WTC11 (cell line): ENCODE data around the gene DMXL1. TPM values are rescaled to one million over a fixed set of nuclear protein-coding genes. Genes with fewer than 3 reads are reported as not detected.
A peak's percentile ranks its signal among the peaks of the same experiment; 100 is the strongest.

Experiments used
- ATAC-seq: fragments of 200-7000 bp; cut with Tn5 transposase; 2 replicates; pipeline ENCODE4 v1.10.0; 2021; ENCODE audit warnings: mild to moderate bottlenecking, moderate library complexity
- CTCF ChIA-PET: fragments of 300-600 bp; sonication (Branson Sonifier 250); formaldehyde crosslinking; loops from one replicate; lab custom pipeline; 2021; ENCODE audit warnings: antibody characterized with exemption; lab: Charles Lee
- POLR2A ChIA-PET: fragments of 350-600 bp; sonication (Branson Sonifier 250); formaldehyde crosslinking; loops from one replicate; lab custom pipeline; 2021; ENCODE audit warnings: antibody characterized with exemption; lab: Charles Lee
- DNase-seq: peaks from one replicate; pipeline ENCODE4 v3.0.0; 2021; ENCODE audit warnings: low spot score
- H3K27ac Mint-ChIP-seq: 2 replicates; pipeline ENCODE4 v1.8.0; 2021; ENCODE audit warnings: mixed read lengths
- H3K27me3 Mint-ChIP-seq: 2 replicates; pipeline ENCODE4 v1.8.0; 2021; ENCODE audit warnings: low read depth, mild to moderate bottlenecking, moderate library complexity, mixed read lengths
- H3K36me3 Mint-ChIP-seq: 2 replicates; pipeline ENCODE4 v1.8.0; 2021; ENCODE audit warnings: mixed read lengths
- H3K4me1 Mint-ChIP-seq: 2 replicates; pipeline ENCODE4 v1.8.0; 2022; ENCODE audit warnings: mixed read lengths
- H3K4me3 Mint-ChIP-seq: 2 replicates; pipeline ENCODE4 v1.8.0; 2021; ENCODE audit warnings: mild to moderate bottlenecking, moderate library complexity, mixed read lengths
- H3K9me3 Mint-ChIP-seq: 2 replicates; pipeline ENCODE4 v1.8.0; 2021; ENCODE audit warnings: mixed read lengths
- FOXP1 ChIP-seq: sonication (generic); formaldehyde crosslinking; IDR thresholded peaks from 2 replicates; pipeline ENCODE4 v1.8.0; 2022; ENCODE audit warnings: missing genetic modification reagents, mild to moderate bottlenecking, moderate library complexity, borderline replicate concordance
- GABPB1 ChIP-seq: sonication (generic); formaldehyde crosslinking; IDR thresholded peaks from 2 replicates; pipeline ENCODE4 v1.8.1; 2023; ENCODE audit warnings: mild to moderate bottlenecking, missing genetic modification reagents
- GTF2I ChIP-seq: fragments of 250-450 bp; sonication (Bioruptor Pico); conservative IDR thresholded peaks from 2 replicates; pipeline ENCODE4 v1.4.0; 2021; ENCODE audit warnings: mild to moderate bottlenecking
- MYBL2 ChIP-seq: sonication (generic); formaldehyde crosslinking; IDR thresholded peaks from 2 replicates; pipeline ENCODE4 v1.8.1; 2023; ENCODE audit warnings: mild to moderate bottlenecking, moderate library complexity, missing genetic modification reagents
- NFATC4 ChIP-seq: fragments of 250-450 bp; sonication (Bioruptor Pico); IDR thresholded peaks from 2 replicates; pipeline ENCODE4 v1.9.0; 2021; ENCODE audit warnings: mild to moderate bottlenecking
- NFE2L1 ChIP-seq: sonication (generic); formaldehyde crosslinking; IDR thresholded peaks from 2 replicates; pipeline ENCODE4 v1.8.1; 2023; ENCODE audit warnings: missing genetic modification reagents
- PRRX2 ChIP-seq: fragments of 250-450 bp; sonication (Bioruptor Pico); IDR thresholded peaks from 2 replicates; pipeline ENCODE4 v1.8.0; 2021; ENCODE audit warnings: mild to moderate bottlenecking
- ZNF219 ChIP-seq: sonication (generic); formaldehyde crosslinking; IDR thresholded peaks from 2 replicates; pipeline ENCODE4 v1.8.0; 2023; ENCODE audit warnings: missing genetic modification reagents, mild to moderate bottlenecking, borderline replicate concordance
- ZNF396 ChIP-seq: fragments of 250-450 bp; sonication (Bioruptor Pico); IDR thresholded peaks from 2 replicates; pipeline ENCODE4 v1.8.0; 2021; ENCODE audit warnings: mild to moderate bottlenecking, moderate library complexity, borderline replicate concordance
- total RNA-seq: library from RNA; stranded (reverse); gene quantifications from 3 replicates; pipeline ENCODE4 v1.2.3, GENCODE V29; 2021
- TF ChIP-seq, protein P1 (sequence below): sonication (generic); formaldehyde crosslinking; IDR thresholded peaks from 2 replicates; pipeline ENCODE4 v1.8.1; 2022; ENCODE audit warnings: mild to moderate bottlenecking, moderate library complexity, missing genetic modification reagents
- TF ChIP-seq, protein P2 (sequence below): sonication (generic); formaldehyde crosslinking; IDR thresholded peaks from 2 replicates; pipeline ENCODE4 v1.8.1; 2022; ENCODE audit warnings: low read depth, mild to moderate bottlenecking, moderate library complexity, missing genetic modification reagents, borderline replicate concordance
- TF ChIP-seq, protein P3 (sequence below): fragments of 250-450 bp; sonication (Bioruptor Pico); IDR thresholded peaks from 2 replicates; pipeline ENCODE4 v2.1.2; 2022; ENCODE audit warnings: mild to moderate bottlenecking, moderate library complexity
- TF ChIP-seq, protein P4 (sequence below): sonication (generic); formaldehyde crosslinking; IDR thresholded peaks from 2 replicates; pipeline ENCODE4 v1.8.0; 2023; ENCODE audit warnings: mild to moderate bottlenecking, missing genetic modification reagents
- TF ChIP-seq, protein P5 (sequence below): fragments of 250-450 bp; sonication (Bioruptor Pico); IDR thresholded peaks from 2 replicates; pipeline ENCODE4 v1.9.0; 2021; ENCODE audit warnings: mild to moderate bottlenecking
- TF ChIP-seq, protein P6 (sequence below): fragments of 200-600 bp; IDR thresholded peaks from 2 replicates; pipeline ENCODE4 v1.8.0; 2022; ENCODE audit warnings: antibody characterized with exemption
- TF ChIP-seq, protein P7 (sequence below): sonication (generic); formaldehyde crosslinking; IDR thresholded peaks from 2 replicates; pipeline ENCODE4 v1.8.0; 2022; ENCODE audit warnings: missing genetic modification reagents

The DMXL1 gene
- total RNA-seq, 1 experiment from 2014 or later: 43.7 TPM

DNA sequence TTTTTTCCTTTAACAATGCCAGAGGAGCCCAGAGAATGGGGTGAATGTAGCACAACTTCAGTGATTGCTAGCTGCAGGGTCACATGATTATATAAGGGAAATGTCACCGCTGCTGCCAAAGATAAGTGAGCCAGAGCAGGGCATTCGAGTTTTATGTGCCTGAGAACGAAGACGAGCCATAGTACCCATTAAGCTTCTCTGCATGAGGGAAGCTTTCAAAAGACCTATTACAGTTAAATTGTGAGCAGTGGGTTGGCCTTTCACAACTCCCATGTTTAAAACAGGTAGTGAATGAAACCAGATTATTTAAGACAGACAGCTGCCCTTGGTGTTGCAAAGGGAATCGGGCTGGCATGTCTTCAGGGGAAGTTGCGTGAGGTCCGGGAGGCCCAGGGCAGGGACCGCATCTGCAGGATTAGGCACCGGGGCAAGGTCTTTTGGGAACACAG is 202.5 kb downstream of the DMXL1 start (continued):
- TF ChIP-seq, protein P1, sequence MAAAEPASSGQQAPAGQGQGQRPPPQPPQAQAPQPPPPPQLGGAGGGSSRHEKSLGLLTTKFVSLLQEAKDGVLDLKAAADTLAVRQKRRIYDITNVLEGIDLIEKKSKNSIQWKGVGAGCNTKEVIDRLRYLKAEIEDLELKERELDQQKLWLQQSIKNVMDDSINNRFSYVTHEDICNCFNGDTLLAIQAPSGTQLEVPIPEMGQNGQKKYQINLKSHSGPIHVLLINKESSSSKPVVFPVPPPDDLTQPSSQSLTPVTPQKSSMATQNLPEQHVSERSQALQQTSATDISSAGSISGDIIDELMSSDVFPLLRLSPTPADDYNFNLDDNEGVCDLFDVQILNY (CRISPR knock-in tag): no peak
- TF ChIP-seq NFE2L1 (CRISPR knock-in tag): no peak
- TF ChIP-seq GTF2I: no peak

DNA sequence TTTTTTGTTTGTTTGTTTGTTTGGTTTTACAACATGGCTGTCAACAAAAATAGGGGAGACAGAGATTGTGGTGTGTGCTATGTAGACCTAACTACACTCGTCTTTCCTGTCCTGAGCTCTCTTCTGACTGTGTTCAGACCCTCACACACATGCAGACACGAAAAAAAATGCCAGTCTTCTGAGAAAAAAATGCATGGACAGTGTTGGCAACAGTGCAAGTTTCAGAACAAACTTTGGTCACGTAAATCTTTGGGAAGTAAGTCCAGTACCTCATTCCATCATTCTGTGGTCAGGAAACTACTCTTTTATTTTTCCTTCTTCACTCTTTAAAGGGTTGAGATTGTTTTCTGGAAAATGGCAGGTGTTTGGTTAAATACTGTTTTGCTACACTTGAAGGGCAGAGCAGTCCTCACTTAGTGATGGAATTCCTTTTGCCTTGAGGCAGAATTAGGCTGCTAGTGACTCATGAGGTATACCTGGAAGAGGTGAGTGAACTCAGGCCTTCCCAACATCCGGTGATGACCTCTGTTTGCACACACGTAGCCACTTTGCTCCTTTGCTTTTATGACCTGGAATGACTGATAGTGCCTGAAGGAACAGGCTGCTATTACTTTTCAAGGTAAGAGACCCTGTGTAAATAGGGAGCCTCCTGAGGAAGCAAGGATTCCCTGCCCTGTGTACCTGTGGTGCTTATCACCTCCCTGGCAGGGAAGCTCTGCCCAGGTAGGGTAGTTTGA is 203.3 kb downstream of the DMXL1 start:
- no peak for TF ChIP-seq ZNF219
- TF ChIP-seq, all 79 proteins: peak for 0
- ATAC-seq (peak; percentile 31), DNase-seq (no peak)
- Mint-ChIP-seq H3K36me3 (no peaks in the 10 kb centered on the region), H3K27ac (peak overlapping the region; percentile 67; the same call in 1 of the 2 replicates), H3K4me3 (no peak overlapping the region), H3K27me3 (peaks cover 8% of the 10 kb centered on the region; the same call in 1 of the 2 replicates), H3K4me1 (peaks cover 49% of the 10 kb centered on the region), H3K9me3 (no peaks in the 10 kb centered on the region)
- ChIA-PET POLR2A (interaction anchor here (0.7 kb wide), 1 partner anchor 477 kb away, joined by 5 read pairs; no protein-coding TSS in a partner anchor), CTCF (interaction anchor here (0.6 to 1.6 kb wide), 4 partner anchors 61 to 218 kb away, joined by 3 to 6 read pairs (median 4); no protein-coding TSS in a partner anchor)

DNA sequence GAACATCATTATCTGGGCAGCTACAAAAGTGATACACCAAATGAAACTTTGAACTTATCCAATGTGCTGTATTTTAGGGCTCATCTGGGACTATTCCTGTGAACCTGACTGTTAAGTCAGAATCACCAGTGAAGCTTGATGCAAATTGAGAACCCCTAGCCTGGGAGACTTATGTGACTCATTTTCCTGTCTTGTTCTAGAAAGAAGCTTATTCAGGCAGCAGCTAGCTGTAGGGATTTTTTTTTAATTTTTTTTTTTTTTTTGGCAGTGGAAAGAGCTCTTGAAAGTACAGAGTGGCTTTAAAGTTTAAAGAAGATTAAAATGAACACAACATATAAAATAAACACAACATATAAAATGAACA is 203.9 kb downstream of the DMXL1 start:
- H3K4me1 Mint-ChIP-seq: peaks cover 44% of the 10 kb centered on the region
- peaks cover 5% of the 10 kb centered on the region; the same call in 1 of the 2 replicates for H3K27me3 Mint-ChIP-seq
- H3K27ac Mint-ChIP-seq: no peak overlapping the region
- H3K9me3 Mint-ChIP-seq: no peaks in the 10 kb centered on the region
- no peak for ATAC-seq
- TF ChIP-seq, protein P2, sequence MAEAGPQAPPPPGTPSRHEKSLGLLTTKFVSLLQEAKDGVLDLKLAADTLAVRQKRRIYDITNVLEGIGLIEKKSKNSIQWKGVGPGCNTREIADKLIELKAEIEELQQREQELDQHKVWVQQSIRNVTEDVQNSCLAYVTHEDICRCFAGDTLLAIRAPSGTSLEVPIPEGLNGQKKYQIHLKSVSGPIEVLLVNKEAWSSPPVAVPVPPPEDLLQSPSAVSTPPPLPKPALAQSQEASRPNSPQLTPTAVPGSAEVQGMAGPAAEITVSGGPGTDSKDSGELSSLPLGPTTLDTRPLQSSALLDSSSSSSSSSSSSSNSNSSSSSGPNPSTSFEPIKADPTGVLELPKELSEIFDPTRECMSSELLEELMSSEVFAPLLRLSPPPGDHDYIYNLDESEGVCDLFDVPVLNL (CRISPR knock-in tag): no peak
- no peak for TF ChIP-seq FOXP1 (CRISPR knock-in tag)
- TF ChIP-seq, all 79 proteins: peak for 0
- CTCF ChIA-PET: interaction anchor here (0.6 to 1.2 kb wide), 3 partner anchors 19 to 219 kb away, joined by 3 to 4 read pairs (median 3); no protein-coding TSS in a partner anchor
- no peak for DNase-seq
- POLR2A ChIA-PET: interaction anchor here (0.7 kb wide), 1 partner anchor 476 kb away, joined by 5 read pairs; no protein-coding TSS in a partner anchor
- no peak overlapping the region for H3K4me3 Mint-ChIP-seq
- no peaks in the 10 kb centered on the region for H3K36me3 Mint-ChIP-seq

DNA sequence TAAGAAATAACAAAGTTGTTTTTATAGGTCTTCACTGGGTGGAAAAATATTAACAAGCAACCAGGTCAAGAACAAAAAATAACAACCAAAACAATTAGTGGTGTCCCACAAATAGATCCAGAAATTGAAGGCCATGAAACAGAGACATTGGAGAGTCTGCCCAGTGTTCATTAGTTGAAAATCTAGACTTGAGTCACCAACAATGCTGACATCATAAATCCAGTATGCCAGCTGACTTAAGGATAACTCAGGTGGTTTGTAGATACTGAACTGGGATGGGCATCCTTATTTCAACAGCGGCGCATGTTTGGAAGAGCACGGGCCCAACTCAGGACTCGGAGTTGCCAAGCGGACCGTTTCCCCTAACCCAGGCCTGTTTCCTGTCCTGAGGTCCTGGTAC is 204.3 kb downstream of the DMXL1 start:
- no peaks in the 10 kb centered on the region for H3K9me3 Mint-ChIP-seq
- no peaks in the 10 kb centered on the region for H3K36me3 Mint-ChIP-seq
- H3K4me1 Mint-ChIP-seq: peaks cover 41% of the 10 kb centered on the region
- ChIA-PET CTCF (interaction anchor here (0.7 to 1.2 kb wide), 2 partner anchors 19 to 137 kb away, joined by 3 read pairs; no protein-coding TSS in a partner anchor), POLR2A (no interaction called here)
- peaks cover 2% of the 10 kb centered on the region; the same call in 1 of the 2 replicates for H3K27me3 Mint-ChIP-seq
- ATAC-seq: no peak
- H3K4me3 Mint-ChIP-seq: no peak overlapping the region
- no peak for DNase-seq
- no peak overlapping the region for H3K27ac Mint-ChIP-seq
- TF ChIP-seq, protein P3, sequence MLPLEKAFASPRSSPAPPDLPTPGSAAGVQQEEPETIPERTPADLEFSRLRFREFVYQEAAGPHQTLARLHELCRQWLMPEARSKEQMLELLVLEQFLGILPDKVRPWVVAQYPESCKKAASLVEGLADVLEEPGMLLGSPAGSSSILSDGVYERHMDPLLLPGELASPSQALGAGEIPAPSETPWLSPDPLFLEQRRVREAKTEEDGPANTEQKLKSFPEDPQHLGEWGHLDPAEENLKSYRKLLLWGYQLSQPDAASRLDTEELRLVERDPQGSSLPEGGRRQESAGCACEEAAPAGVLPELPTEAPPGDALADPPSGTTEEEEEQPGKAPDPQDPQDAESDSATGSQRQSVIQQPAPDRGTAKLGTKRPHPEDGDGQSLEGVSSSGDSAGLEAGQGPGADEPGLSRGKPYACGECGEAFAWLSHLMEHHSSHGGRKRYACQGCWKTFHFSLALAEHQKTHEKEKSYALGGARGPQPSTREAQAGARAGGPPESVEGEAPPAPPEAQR (CRISPR knock-in tag): no peak
- TF ChIP-seq, protein P4, sequence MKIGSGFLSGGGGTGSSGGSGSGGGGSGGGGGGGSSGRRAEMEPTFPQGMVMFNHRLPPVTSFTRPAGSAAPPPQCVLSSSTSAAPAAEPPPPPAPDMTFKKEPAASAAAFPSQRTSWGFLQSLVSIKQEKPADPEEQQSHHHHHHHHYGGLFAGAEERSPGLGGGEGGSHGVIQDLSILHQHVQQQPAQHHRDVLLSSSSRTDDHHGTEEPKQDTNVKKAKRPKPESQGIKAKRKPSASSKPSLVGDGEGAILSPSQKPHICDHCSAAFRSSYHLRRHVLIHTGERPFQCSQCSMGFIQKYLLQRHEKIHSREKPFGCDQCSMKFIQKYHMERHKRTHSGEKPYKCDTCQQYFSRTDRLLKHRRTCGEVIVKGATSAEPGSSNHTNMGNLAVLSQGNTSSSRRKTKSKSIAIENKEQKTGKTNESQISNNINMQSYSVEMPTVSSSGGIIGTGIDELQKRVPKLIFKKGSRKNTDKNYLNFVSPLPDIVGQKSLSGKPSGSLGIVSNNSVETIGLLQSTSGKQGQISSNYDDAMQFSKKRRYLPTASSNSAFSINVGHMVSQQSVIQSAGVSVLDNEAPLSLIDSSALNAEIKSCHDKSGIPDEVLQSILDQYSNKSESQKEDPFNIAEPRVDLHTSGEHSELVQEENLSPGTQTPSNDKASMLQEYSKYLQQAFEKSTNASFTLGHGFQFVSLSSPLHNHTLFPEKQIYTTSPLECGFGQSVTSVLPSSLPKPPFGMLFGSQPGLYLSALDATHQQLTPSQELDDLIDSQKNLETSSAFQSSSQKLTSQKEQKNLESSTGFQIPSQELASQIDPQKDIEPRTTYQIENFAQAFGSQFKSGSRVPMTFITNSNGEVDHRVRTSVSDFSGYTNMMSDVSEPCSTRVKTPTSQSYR: no peak
- TF ChIP-seq, protein P5, sequence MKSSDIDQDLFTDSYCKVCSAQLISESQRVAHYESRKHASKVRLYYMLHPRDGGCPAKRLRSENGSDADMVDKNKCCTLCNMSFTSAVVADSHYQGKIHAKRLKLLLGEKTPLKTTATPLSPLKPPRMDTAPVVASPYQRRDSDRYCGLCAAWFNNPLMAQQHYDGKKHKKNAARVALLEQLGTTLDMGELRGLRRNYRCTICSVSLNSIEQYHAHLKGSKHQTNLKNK (CRISPR knock-in tag): no peak
- TF ChIP-seq PRRX2 (CRISPR knock-in tag) (no peak), ZNF396 (CRISPR knock-in tag) (no peak), GABPB1 (CRISPR knock-in tag) (no peak), NFATC4 (CRISPR knock-in tag) (no peak), MYBL2 (CRISPR knock-in tag) (no peak)
- TF ChIP-seq, protein P6, sequence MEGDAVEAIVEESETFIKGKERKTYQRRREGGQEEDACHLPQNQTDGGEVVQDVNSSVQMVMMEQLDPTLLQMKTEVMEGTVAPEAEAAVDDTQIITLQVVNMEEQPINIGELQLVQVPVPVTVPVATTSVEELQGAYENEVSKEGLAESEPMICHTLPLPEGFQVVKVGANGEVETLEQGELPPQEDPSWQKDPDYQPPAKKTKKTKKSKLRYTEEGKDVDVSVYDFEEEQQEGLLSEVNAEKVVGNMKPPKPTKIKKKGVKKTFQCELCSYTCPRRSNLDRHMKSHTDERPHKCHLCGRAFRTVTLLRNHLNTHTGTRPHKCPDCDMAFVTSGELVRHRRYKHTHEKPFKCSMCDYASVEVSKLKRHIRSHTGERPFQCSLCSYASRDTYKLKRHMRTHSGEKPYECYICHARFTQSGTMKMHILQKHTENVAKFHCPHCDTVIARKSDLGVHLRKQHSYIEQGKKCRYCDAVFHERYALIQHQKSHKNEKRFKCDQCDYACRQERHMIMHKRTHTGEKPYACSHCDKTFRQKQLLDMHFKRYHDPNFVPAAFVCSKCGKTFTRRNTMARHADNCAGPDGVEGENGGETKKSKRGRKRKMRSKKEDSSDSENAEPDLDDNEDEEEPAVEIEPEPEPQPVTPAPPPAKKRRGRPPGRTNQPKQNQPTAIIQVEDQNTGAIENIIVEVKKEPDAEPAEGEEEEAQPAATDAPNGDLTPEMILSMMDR: no peak
- TF ChIP-seq, protein P7, sequence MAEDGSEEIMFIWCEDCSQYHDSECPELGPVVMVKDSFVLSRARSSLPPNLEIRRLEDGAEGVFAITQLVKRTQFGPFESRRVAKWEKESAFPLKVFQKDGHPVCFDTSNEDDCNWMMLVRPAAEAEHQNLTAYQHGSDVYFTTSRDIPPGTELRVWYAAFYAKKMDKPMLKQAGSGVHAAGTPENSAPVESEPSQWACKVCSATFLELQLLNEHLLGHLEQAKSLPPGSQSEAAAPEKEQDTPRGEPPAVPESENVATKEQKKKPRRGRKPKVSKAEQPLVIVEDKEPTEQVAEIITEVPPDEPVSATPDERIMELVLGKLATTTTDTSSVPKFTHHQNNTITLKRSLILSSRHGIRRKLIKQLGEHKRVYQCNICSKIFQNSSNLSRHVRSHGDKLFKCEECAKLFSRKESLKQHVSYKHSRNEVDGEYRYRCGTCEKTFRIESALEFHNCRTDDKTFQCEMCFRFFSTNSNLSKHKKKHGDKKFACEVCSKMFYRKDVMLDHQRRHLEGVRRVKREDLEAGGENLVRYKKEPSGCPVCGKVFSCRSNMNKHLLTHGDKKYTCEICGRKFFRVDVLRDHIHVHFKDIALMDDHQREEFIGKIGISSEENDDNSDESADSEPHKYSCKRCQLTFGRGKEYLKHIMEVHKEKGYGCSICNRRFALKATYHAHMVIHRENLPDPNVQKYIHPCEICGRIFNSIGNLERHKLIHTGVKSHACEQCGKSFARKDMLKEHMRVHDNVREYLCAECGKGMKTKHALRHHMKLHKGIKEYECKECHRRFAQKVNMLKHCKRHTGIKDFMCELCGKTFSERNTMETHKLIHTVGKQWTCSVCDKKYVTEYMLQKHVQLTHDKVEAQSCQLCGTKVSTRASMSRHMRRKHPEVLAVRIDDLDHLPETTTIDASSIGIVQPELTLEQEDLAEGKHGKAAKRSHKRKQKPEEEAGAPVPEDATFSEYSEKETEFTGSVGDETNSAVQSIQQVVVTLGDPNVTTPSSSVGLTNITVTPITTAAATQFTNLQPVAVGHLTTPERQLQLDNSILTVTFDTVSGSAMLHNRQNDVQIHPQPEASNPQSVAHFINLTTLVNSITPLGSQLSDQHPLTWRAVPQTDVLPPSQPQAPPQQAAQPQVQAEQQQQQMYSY (CRISPR knock-in tag): no peak
